Measurements from ENCODE around the gene G6PC3.
"Not testable (repeated sequence)": the region's sequence is repeated elsewhere in the genome, so short reads cannot be mapped to it uniquely, and the experiment has no call there.

G6PC3 gene

GRCh38 chr17:44070455-44071197 is at the start of gene G6PC3:
Gene G6PC3, plus strand, starts transcription at chr17:44070735. Its CDS starts 231 bp downstream, at chr17:44070966.
- DNase-seq = peak; percentile 92

GRCh38 chr17:44021227-44021626 is 49.3 kb upstream of the G6PC3 start:
- not testable (repeated sequence) for DNase-seq

GRCh38 chr17:44022246-44022645 is 48.3 kb upstream of the G6PC3 start:
- no peak for DNase-seq

GRCh38 chr17:44023545-44024270 is 46.8 kb upstream of the G6PC3 start:
- DNase-seq = no peak

GRCh38 chr17:44024271-44024663 is 46.3 kb upstream of the G6PC3 start:
- peak; percentile 91 for DNase-seq

GRCh38 chr17:44024853-44025252 is 45.7 kb upstream of the G6PC3 start:
- no peak for DNase-seq

- DNase-seq = no peak
Observed at GRCh38 chr17:44029736-44030135, 40.8 kb upstream of the G6PC3 start.

- no peak for DNase-seq
Observed at GRCh38 chr17:44030482-44030881, 40.1 kb upstream of the G6PC3 start.

GRCh38 chr17:44033861-44034408 is 36.6 kb upstream of the G6PC3 start:
- DNase-seq = no peak

GRCh38 chr17:44034688-44035087 is 35.8 kb upstream of the G6PC3 start:
- not testable (repeated sequence) for DNase-seq

GRCh38 chr17:44037471-44037870 is 33.1 kb upstream of the G6PC3 start:
- no peak for DNase-seq

GRCh38 chr17:44038604-44039011 is 31.9 kb upstream of the G6PC3 start:
- peak; percentile 95 for DNase-seq

GRCh38 chr17:44039829-44040635 is 30.5 kb upstream of the G6PC3 start:
- no peak for DNase-seq

- DNase-seq = no peak
Observed at GRCh38 chr17:44043272-44043696, 27.3 kb upstream of the G6PC3 start.

GRCh38 chr17:44044071-44044470 is 26.5 kb upstream of the G6PC3 start:
- no peak for DNase-seq

- no peak for DNase-seq
Observed at GRCh38 chr17:44045486-44045885, 25.0 kb upstream of the G6PC3 start.

- not testable (repeated sequence) for DNase-seq
Observed at GRCh38 chr17:44046893-44047292, 23.6 kb upstream of the G6PC3 start.

GRCh38 chr17:44049294-44050060 is 21.1 kb upstream of the G6PC3 start:
- DNase-seq = no peak

GRCh38 chr17:44053125-44053872 is 17.2 kb upstream of the G6PC3 start:
- no peak for DNase-seq

GRCh38 chr17:44059101-44059892 is 11.2 kb upstream of the G6PC3 start:
- DNase-seq = no peak

- DNase-seq = no peak
Observed at GRCh38 chr17:44061446-44061845, 9.1 kb upstream of the G6PC3 start.
